Thoracic aorta (tissue), 2 donors: Measurements from ENCODE around the gene FAM229A. TPM values are rescaled to one million over a fixed set of nuclear protein-coding genes. Genes with fewer than 3 reads are reported as not detected.

Experiments used
- ATAC-seq: fragments of 150-250 bp; one replicate; pipeline ENCODE4 v1.8.0; 2017; ENCODE audit warnings: low read depth; ENCODE audit not compliant: insufficient number of reproducible peaks, low FRiP score
- DNase-seq: peaks from one replicate; pipeline ENCODE4 v3.0.0-alpha.2; 2020; ENCODE audit warnings: low spot score
- H3K27ac ChIP-seq, 2 donors: fragments of 200-600 bp; sonication (generic); 1 replicate in 1 of 2; 2 replicates in 1 of 2; pipeline ENCODE4 v1.5.1; 2016; ENCODE audit warnings: mild to moderate bottlenecking in 2 of 2, moderate library complexity in 2 of 2
- H3K27me3 ChIP-seq: fragments of 200-600 bp; sonication (generic); replicated peaks from 2 replicates; pipeline ENCODE4 v1.6.0; 2016; ENCODE audit warnings: mild to moderate bottlenecking; ENCODE audit not compliant: insufficient read depth
- H3K36me3 ChIP-seq: fragments of 200-600 bp; sonication (generic); one replicate; pipeline ENCODE4 v1.5.1; 2016
- H3K4me1 ChIP-seq, 2 donors: fragments of 200-600 bp; sonication (generic); 1 replicate in 1 of 2; 2 replicates in 1 of 2; pipeline versions ENCODE4 v1.5.1 to v1.6.0; 2016; ENCODE audit warnings: low read depth in 2 of 2, mild to moderate bottlenecking in 1 of 2; ENCODE audit not compliant: control insufficient read depth in 1 of 2
- H3K4me3 ChIP-seq: fragments of 200-600 bp; sonication (generic); 2 replicates; pipeline ENCODE4 v1.5.1; 2016; ENCODE audit warnings: mild to moderate bottlenecking
- H3K9me3 ChIP-seq: fragments of 200-600 bp; sonication (generic); 2 replicates; pipeline ENCODE4 v1.5.1; 2016
- total RNA-seq, 2 donors: library from RNA; depleted of rRNA; stranded (reverse); fragments of >200 nt; gene quantifications; one replicate each; pipeline versions ENCODE4 v1.1.0 to v1.2.3, GENCODE V29; 2016
- TF ChIP-seq, protein P1 (sequence below): fragments of 200-600 bp; sonication (generic); IDR thresholded peaks from one replicate; pipeline ENCODE4 v1.5.1; 2019; ENCODE audit warnings: antibody characterized with exemption

The FAM229A gene
- total RNA-seq, 2 donors from 2014 or later: 11.8 to 12.0 TPM

DNA sequence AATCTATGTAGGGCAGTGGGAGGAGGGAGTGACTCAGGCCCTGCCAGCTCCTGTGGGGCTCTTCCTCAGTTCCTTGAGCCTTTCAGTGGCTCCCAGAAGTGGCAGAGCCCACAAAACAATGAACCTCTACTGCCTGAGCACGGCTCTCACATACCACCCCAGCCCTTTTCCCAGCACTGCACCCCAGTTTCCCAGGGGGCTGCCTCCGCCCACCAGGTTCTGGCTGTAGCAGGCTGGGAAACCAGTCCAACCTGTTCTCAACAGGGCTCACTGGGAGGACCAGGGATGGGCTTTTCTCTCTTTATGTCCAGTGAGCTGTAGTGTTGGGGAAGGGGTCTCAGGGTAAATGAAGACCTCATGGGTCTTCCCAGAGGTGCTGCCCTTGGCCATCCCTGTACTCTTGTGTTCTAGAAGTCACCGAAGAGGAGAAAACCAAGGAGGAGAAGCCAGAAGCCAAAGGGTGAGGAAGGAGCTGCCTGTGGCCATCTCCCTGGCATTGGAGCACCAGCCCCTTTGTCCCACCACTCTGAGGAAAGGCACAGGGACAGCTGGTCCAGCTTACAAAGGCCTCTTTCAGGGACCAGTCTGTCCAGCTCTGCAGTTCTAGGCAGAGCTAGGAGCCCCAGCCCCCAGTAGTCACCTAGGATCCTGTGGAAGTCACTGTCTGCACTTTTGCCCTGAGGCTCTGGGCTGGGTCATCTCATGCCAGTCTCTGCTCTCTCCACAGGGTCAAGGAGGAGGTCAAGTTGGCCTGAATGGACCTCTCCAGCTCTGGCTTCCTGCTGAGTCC is 29.8 kb downstream of the FAM229A start:
- TF ChIP-seq, protein P1, sequence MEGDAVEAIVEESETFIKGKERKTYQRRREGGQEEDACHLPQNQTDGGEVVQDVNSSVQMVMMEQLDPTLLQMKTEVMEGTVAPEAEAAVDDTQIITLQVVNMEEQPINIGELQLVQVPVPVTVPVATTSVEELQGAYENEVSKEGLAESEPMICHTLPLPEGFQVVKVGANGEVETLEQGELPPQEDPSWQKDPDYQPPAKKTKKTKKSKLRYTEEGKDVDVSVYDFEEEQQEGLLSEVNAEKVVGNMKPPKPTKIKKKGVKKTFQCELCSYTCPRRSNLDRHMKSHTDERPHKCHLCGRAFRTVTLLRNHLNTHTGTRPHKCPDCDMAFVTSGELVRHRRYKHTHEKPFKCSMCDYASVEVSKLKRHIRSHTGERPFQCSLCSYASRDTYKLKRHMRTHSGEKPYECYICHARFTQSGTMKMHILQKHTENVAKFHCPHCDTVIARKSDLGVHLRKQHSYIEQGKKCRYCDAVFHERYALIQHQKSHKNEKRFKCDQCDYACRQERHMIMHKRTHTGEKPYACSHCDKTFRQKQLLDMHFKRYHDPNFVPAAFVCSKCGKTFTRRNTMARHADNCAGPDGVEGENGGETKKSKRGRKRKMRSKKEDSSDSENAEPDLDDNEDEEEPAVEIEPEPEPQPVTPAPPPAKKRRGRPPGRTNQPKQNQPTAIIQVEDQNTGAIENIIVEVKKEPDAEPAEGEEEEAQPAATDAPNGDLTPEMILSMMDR: no peak
- ATAC-seq: no peak
- peaks cover 40% of the 10 kb centered on the region for H3K36me3 ChIP-seq

DNA sequence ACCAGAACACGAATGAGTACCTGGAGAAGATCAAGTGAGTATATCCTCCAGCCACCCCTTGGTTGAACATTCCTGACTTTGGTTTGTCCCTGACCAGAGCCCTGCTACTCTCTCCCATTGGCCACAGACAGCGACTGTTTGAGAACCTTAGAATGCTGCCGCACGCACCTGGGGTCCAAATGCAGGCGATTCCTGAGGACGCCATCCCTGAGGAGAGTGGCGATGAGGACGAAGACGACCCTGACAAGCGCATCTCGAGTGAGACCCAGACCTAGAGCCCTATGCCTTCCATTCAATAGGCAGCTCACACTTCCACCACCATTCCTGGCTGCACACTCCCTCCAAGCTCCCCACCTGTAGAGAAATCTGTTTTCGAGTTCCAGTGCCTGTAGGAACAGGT is 30.7 kb downstream of the FAM229A start:
- Histone ChIP-seq H3K27me3 (no peaks in the 10 kb centered on the region), H3K4me1 (peaks cover 5 to 17% of the 10 kb centered on the region in 2 donors), H3K9me3 (no peaks in the 10 kb centered on the region), H3K27ac (no peak overlapping the region), H3K36me3 (peaks cover 48% of the 10 kb centered on the region), H3K4me3 (no peak overlapping the region)
- TF ChIP-seq, protein P1: no peak
- DNase-seq (no peak), ATAC-seq (no peak)

More for the DNA sequence above, 29.8 kb downstream of the FAM229A start:
- DNase-seq: no peak
- Histone ChIP-seq H3K4me1 (peaks cover 5 to 19% of the 10 kb centered on the region in 2 donors), H3K4me3 (no peak overlapping the region), H3K9me3 (no peaks in the 10 kb centered on the region), H3K27me3 (no peaks in the 10 kb centered on the region), H3K27ac (no peak overlapping the region)

DNA sequence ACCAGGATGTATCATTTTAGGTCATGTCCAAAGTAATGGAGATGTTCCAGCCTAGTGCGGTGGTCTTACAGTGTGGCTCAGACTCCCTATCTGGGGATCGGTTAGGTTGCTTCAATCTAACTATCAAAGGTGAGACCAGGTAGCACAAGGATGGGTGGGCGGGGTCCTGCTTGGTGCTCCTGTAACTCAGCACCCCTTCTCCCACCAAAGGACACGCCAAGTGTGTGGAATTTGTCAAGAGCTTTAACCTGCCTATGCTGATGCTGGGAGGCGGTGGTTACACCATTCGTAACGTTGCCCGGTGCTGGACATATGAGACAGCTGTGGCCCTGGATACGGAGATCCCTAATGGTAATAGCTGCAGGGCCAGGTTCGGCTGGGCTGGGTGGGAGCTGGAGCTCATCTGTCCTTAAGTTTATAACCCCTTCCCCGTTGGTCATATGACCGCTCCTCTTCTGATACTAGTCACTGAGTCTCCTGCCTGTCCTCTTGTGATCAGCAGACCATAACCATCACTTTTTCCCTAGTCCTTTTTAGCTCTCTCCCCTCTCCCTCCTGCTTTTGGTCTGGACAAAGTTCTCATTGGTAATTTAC is 31.6 kb downstream of the FAM229A start:
- TF ChIP-seq, protein P1: no peak
- ATAC-seq (no peak), DNase-seq (no peak)
- H3K27me3 ChIP-seq: no peaks in the 10 kb centered on the region
- H3K36me3 ChIP-seq: peaks cover 48% of the 10 kb centered on the region
- peaks cover 5 to 12% of the 10 kb centered on the region in 2 donors for H3K4me1 ChIP-seq
- H3K4me3 ChIP-seq: no peak overlapping the region
- H3K9me3 ChIP-seq: no peaks in the 10 kb centered on the region
- no peak overlapping the region for H3K27ac ChIP-seq

DNA sequence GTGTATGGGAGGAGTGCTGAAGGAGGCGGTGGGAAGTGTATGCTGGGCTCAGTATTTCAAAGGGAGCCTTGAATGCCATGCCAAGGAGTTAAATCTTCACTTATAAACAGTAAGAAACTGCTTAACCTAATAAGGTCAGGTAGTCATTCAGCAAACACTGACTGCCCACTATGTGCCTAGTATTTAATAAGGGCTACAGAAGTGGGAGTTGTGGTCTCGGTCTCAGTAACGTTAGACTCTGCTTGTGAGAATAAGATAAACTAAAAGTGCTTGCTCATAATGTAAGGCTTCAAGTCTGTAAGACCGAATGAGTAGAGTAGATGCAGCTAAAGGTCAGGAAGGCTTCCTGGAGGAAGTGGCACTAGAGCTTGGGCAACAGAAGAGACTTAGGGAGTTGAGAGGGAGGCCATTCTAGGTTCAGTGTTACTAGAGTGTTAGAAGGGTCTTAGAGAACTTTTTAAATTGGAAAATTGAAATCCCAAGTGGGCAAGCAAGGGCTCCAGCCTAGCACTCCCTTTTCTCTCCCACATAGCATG is 32.3 kb downstream of the FAM229A start:
- no peak for DNase-seq
- H3K27me3 ChIP-seq: no peaks in the 10 kb centered on the region
- peaks cover 48% of the 10 kb centered on the region for H3K36me3 ChIP-seq
- H3K4me1 ChIP-seq: peaks cover 3 to 5% of the 10 kb centered on the region in 2 donors
- no peak overlapping the region for H3K27ac ChIP-seq
- TF ChIP-seq, protein P1: no peak
- no peak overlapping the region for H3K4me3 ChIP-seq
- ATAC-seq: no peak
- no peaks in the 10 kb centered on the region for H3K9me3 ChIP-seq

DNA sequence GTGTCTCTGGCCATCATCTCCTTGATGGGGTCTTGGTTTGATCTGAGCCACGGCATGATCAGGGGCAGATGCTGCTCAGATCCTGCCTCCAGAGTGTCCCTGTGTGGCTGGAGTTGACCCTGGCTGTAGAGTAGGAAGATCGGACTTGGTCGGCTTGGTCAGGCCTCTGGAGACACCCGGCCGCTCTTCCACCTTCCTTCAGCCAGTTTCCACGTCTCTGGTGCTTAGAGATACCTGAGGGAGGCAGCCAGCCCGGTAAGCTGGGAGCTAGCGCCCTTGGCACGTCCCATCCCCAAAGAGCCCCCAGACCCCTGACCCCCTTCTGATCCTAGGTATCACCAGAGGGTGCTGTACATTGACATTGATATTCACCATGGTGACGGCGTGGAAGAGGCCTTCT is 35.1 kb downstream of the FAM229A start:
- ATAC-seq (no peak), DNase-seq (no peak)
- Histone ChIP-seq H3K4me1 (no peaks in the 10 kb centered on the region), H3K27ac (no peak overlapping the region), H3K36me3 (peaks cover 42% of the 10 kb centered on the region), H3K9me3 (no peaks in the 10 kb centered on the region), H3K4me3 (no peak overlapping the region), H3K27me3 (no peaks in the 10 kb centered on the region)
- TF ChIP-seq, protein P1: no peak
